H9 (cell line): ENCODE data around the gene RAB14. TPM values are rescaled to one million over a fixed set of nuclear protein-coding genes. Genes with fewer than 3 reads are reported as not detected.

Source experiments
- DNase-seq: peaks from one replicate; pipeline ENCODE4 v3.0.0-alpha.2; 2017
- H2AFZ ChIP-seq: one replicate; pipeline ENCODE4 v1.6.1; 2013; ENCODE audit warnings: mild to moderate bottlenecking, low read length, control low read depth, moderate library complexity
- H2AK5ac ChIP-seq: 2 replicates; pipeline ENCODE4 v1.6.1; 2013; ENCODE audit warnings: low read length, control low read depth, mixed read lengths; ENCODE audit not compliant: insufficient read length
- H2BK120ac ChIP-seq: one replicate; pipeline ENCODE4 v1.6.1; 2013; ENCODE audit warnings: low read depth, mild to moderate bottlenecking, low read length, control low read depth, inconsistent platforms; ENCODE audit not compliant: poor library complexity, severe bottlenecking
- H2BK12ac ChIP-seq: 2 replicates; pipeline ENCODE4 v1.6.1; 2013; ENCODE audit warnings: low read length, control low read depth, mixed read lengths, low read depth; ENCODE audit not compliant: insufficient read length
- H2BK15ac ChIP-seq: 2 replicates; pipeline ENCODE4 v1.6.1; 2013; ENCODE audit warnings: low read depth, low read length, control low read depth
- H2BK20ac ChIP-seq: one replicate; pipeline ENCODE4 v1.6.1; 2013; ENCODE audit warnings: low read depth, mild to moderate bottlenecking, low read length, control low read depth, inconsistent platforms; ENCODE audit not compliant: poor library complexity, severe bottlenecking
- H2BK5ac ChIP-seq: 2 replicates; pipeline ENCODE4 v1.6.1; 2013; ENCODE audit warnings: low read length, control low read depth, mixed read lengths; ENCODE audit not compliant: insufficient read length
- H3K14ac ChIP-seq: 2 replicates; pipeline ENCODE4 v1.6.1; 2013; ENCODE audit warnings: low read length, control low read depth; ENCODE audit not compliant: insufficient read depth
- H3K18ac ChIP-seq: 2 replicates; pipeline ENCODE4 v1.6.1; 2013; ENCODE audit warnings: low read depth, mild to moderate bottlenecking, mixed read lengths, low read length, control low read depth; ENCODE audit not compliant: insufficient read length
- H3K23ac ChIP-seq: 2 replicates; pipeline ENCODE4 v1.6.1; 2013; ENCODE audit warnings: low read length, control low read depth, mixed read lengths, low read depth; ENCODE audit not compliant: insufficient read length
- H3K23me2 ChIP-seq: 2 replicates; pipeline ENCODE4 v1.6.1; 2013; ENCODE audit warnings: low read depth, mild to moderate bottlenecking, mixed read lengths, low read length, control low read depth; ENCODE audit not compliant: insufficient read length, poor library complexity, severe bottlenecking
- H3K27ac ChIP-seq: 2 replicates; pipeline ENCODE4 v1.5.1; 2013; ENCODE audit warnings: low read length, control low read depth, mixed read lengths, low read depth; ENCODE audit not compliant: insufficient read length
- H3K27me3 ChIP-seq: 2 replicates; pipeline ENCODE4 v1.6.1; 2013; ENCODE audit warnings: low read length, control low read depth, inconsistent platforms; ENCODE audit not compliant: insufficient read depth
- H3K4ac ChIP-seq: 2 replicates; pipeline ENCODE4 v1.6.1; 2013; ENCODE audit warnings: low read depth, mild to moderate bottlenecking, control low read depth, inconsistent platforms, low read length, moderate library complexity
- H3K4me1 ChIP-seq: 2 replicates; pipeline ENCODE4 v1.6.1; 2013; ENCODE audit warnings: low read length, control low read depth, inconsistent platforms; ENCODE audit not compliant: insufficient read depth
- H3K4me2 ChIP-seq: 2 replicates; pipeline ENCODE4 v1.6.1; 2013; ENCODE audit warnings: low read length, control low read depth, mixed read lengths; ENCODE audit not compliant: insufficient read length, insufficient read depth
- H3K56ac ChIP-seq: 2 replicates; pipeline ENCODE4 v1.6.1; 2013; ENCODE audit warnings: low read depth, mild to moderate bottlenecking, mixed read lengths, low read length, control low read depth; ENCODE audit not compliant: insufficient read length
- H3K79me1 ChIP-seq: 2 replicates; pipeline ENCODE4 v1.6.1; 2013; ENCODE audit warnings: low read depth, mild to moderate bottlenecking, moderate library complexity, low read length, control low read depth, inconsistent platforms; ENCODE audit not compliant: insufficient read depth, poor library complexity, severe bottlenecking
- H3K79me2 ChIP-seq: 2 replicates; pipeline ENCODE4 v1.6.1; 2013; ENCODE audit warnings: low read length, control low read depth, inconsistent platforms; ENCODE audit not compliant: insufficient read depth
- H3K9ac ChIP-seq: 2 replicates; pipeline ENCODE4 v1.6.1; 2013; ENCODE audit warnings: low read length, control low read depth, mixed read lengths; ENCODE audit not compliant: insufficient read length; ENCODE audit errors: extremely low read depth
- H3K9me3 ChIP-seq: one replicate; pipeline ENCODE4 v1.6.1; 2013; ENCODE audit warnings: low read depth, low read length, inconsistent platforms; ENCODE audit not compliant: control insufficient read depth
- H3T11ph ChIP-seq: one replicate; pipeline ENCODE4 v1.6.1; 2013; ENCODE audit warnings: mild to moderate bottlenecking, low read length, control low read depth, inconsistent platforms
- H4K20me1 ChIP-seq: one replicate; pipeline ENCODE4 v1.6.1; 2013; ENCODE audit not compliant: control insufficient read depth, insufficient read length, insufficient read depth
- H4K5ac ChIP-seq: 2 replicates; pipeline ENCODE4 v1.6.1; 2013; ENCODE audit warnings: low read depth, mild to moderate bottlenecking, mixed read lengths, low read length, control low read depth; ENCODE audit not compliant: insufficient read length
- H4K8ac ChIP-seq: replicated peaks from 2 replicates; pipeline ENCODE4 v1.6.1; 2013; ENCODE audit warnings: low read length, control low read depth, mixed read lengths, low read depth; ENCODE audit not compliant: insufficient read length
- H4K91ac ChIP-seq: 2 replicates; pipeline ENCODE4 v1.6.1; 2013; ENCODE audit warnings: low read depth, mild to moderate bottlenecking, moderate library complexity, mixed read lengths, low read length, control low read depth; ENCODE audit not compliant: insufficient read length
- H3K27ac Mint-ChIP-seq, 3 experiments: 2 replicates in 2 of 3; 3 replicates in 1 of 3; pipeline ENCODE4 v1.8.0; 2020 to 2021; ENCODE audit warnings: mixed read lengths in 3 of 3, mild to moderate bottlenecking in 1 of 3, moderate library complexity in 1 of 3
- H3K27me3 Mint-ChIP-seq: 2 replicates; pipeline ENCODE4 v1.8.0; 2021; ENCODE audit warnings: low read depth, mild to moderate bottlenecking, moderate library complexity, mixed read lengths
- H3K36me3 Mint-ChIP-seq, 3 experiments: 2 replicates in 2 of 3; 3 replicates in 1 of 3; pipeline ENCODE4 v1.8.0; 2020 to 2021; ENCODE audit warnings: low read depth in 3 of 3, mixed read lengths in 3 of 3; ENCODE audit not compliant: insufficient read depth in 1 of 3
- H3K4me1 Mint-ChIP-seq, 2 experiments: 2 replicates each; pipeline ENCODE4 v1.8.0; 2020; ENCODE audit warnings: mixed read lengths in 2 of 2
- H3K4me3 Mint-ChIP-seq, 2 experiments: 2 replicates in 1 of 2; 3 replicates in 1 of 2; pipeline ENCODE4 v1.8.0; 2020 to 2021; ENCODE audit warnings: mild to moderate bottlenecking in 2 of 2, mixed read lengths in 2 of 2, moderate library complexity in 1 of 2
- H3K9me3 Mint-ChIP-seq, 2 experiments: 2 replicates in 1 of 2; 3 replicates in 1 of 2; pipeline ENCODE4 v1.8.0; 2020; ENCODE audit warnings: mild to moderate bottlenecking in 2 of 2, mixed read lengths in 2 of 2, moderate library complexity in 1 of 2
- CTCF ChIP-seq: fragments of 200-600 bp; sonication (generic); conservative IDR thresholded peaks from 3 replicates; pipeline ENCODE4 v1.8.0; 2021; ENCODE audit warnings: antibody characterized with exemption, mild to moderate bottlenecking
- WGBS: extraction: QIAGEN DNeasy Blood & Tissue Kit; methylation state at CpG from one replicate; pipeline ENCODE4 v1.1.7; 2013; ENCODE audit warnings: missing lambda C conversion rate, low lambda C conversion rate, mixed read lengths; ENCODE audit not compliant: insufficient read length; ENCODE audit errors: extremely low coverage; 5-methylcytosine and 5-hydroxymethylcytosine counted together
- total RNA-seq: library from RNA; stranded (reverse); gene quantifications from 2 replicates; pipeline ENCODE4 v1.2.1, GENCODE V29; 2021

Gene RAB14
- total RNA-seq, 1 experiment from 2014 or later: 33.6 TPM

GRCh38 chr9:121182101-121182836, 19.4 kb downstream of the RAB14 start:
- Histone ChIP-seq H3K9ac (no peak overlapping the region), H3K14ac (no peak overlapping the region), H3K27ac (no peak overlapping the region), H2AK5ac (no peak overlapping the region), H2BK5ac (no peak overlapping the region), H3K23ac (no peak overlapping the region), H4K20me1 (no peaks in the 10 kb centered on the region), H2BK120ac (no peak overlapping the region), H3K79me2 (peaks cover 5% of the 10 kb centered on the region; the same call in 1 of the 2 replicates), H3K27me3 (no peaks in the 10 kb centered on the region), H3K23me2 (no peaks in the 10 kb centered on the region), H3K9me3 (no peaks in the 10 kb centered on the region), H3K4me2 (no peak overlapping the region), H4K91ac (no peak overlapping the region), H2BK12ac (no peak overlapping the region), H4K8ac (no peak overlapping the region), H4K5ac (no peak overlapping the region), H3T11ph (no peak overlapping the region), H3K79me1 (no peaks in the 10 kb centered on the region), H3K4me1 (no peaks in the 10 kb centered on the region; the same call in 1 of the 2 replicates), H3K18ac (no peak overlapping the region), H3K56ac (no peak overlapping the region), H3K4ac (no peak overlapping the region), H2AFZ (no peak overlapping the region), H2BK15ac (no peak overlapping the region), H2BK20ac (no peak overlapping the region)
- TF ChIP-seq CTCF: no peak
- H3K27ac Mint-ChIP-seq: no peak overlapping the region
- H3K4me1 Mint-ChIP-seq: 0 out of 4 replicates have a peak, but pooled peaks cover 0 to 3% of the 10 kb centered on the region in 2 experiments
- no peak overlapping the region for H3K4me3 Mint-ChIP-seq
- no peak for DNase-seq
- H3K36me3 Mint-ChIP-seq: peaks cover 2 to 40% (median 20%) of the 10 kb centered on the region in 3 experiments; a peak in 5 of 7 replicates
- no peaks in the 10 kb centered on the region for H3K9me3 Mint-ChIP-seq
- no CpG with 5 or more reads among the region's 3 CpGs for WGBS
- no peaks in the 10 kb centered on the region for H3K27me3 Mint-ChIP-seq
